H1 (cell line): ENCODE data around the gene BBS7. TPM values are rescaled to one million over a fixed set of nuclear protein-coding genes. Genes with fewer than 3 reads are reported as not detected.

Experiments used
- CTCF ChIA-PET: fragments of 300-600 bp; sonication (Branson Sonifier 250); formaldehyde crosslinking; loops from one replicate; lab custom pipeline; 2021; ENCODE audit not compliant: partially characterized antibody; lab: Charles Lee
- POLR2A ChIA-PET: fragments of 300-600 bp; sonication (Branson Sonifier 250); formaldehyde crosslinking; loops from one replicate; lab custom pipeline; 2021; ENCODE audit warnings: inconsistent platforms; ENCODE audit not compliant: partially characterized antibody; lab: Charles Lee
- DNase-seq, 2 experiments: peaks; one replicate each; pipeline versions ENCODE4 v3.0.0 to v3.0.0-alpha.2; 2010 to 2022; ENCODE audit warnings: low spot score in 2 of 2, low read depth in 1 of 2, mixed read lengths in 1 of 2
- FAIRE-seq: peaks from 2 replicates; lab custom pipeline; 2011; peaks lifted over from hg19 to GRCh38; lab: Jason Lieb, UNC
- H2AFZ ChIP-seq: 2 replicates; pipeline ENCODE4 v1.8.1; 2012; ENCODE audit warnings: low read length, inconsistent platforms
- H2AK5ac ChIP-seq: 2 replicates; pipeline ENCODE4 v1.6.1; 2013; ENCODE audit warnings: low read depth, low read length
- H2BK120ac ChIP-seq: replicated peaks from 2 replicates; pipeline ENCODE3; 2013; ENCODE audit warnings: low read depth, low read length, inconsistent platforms
- H2BK12ac ChIP-seq: 2 replicates; pipeline ENCODE4 v1.6.1; 2013; ENCODE audit warnings: low read depth, low read length
- H2BK15ac ChIP-seq: 2 replicates; pipeline ENCODE4 v1.6.1; 2013; ENCODE audit warnings: low read length
- H2BK20ac ChIP-seq: 2 replicates; pipeline ENCODE4 v1.6.1; 2013; ENCODE audit warnings: low read length
- H2BK5ac ChIP-seq: 2 replicates; pipeline ENCODE4 v1.6.1; 2013; ENCODE audit warnings: low read depth, low read length
- H3K14ac ChIP-seq: 2 replicates; pipeline ENCODE4 v1.6.1; 2013; ENCODE audit warnings: inconsistent platforms; ENCODE audit not compliant: insufficient read length
- H3K18ac ChIP-seq: 2 replicates; pipeline ENCODE4 v1.6.1; 2013; ENCODE audit warnings: low read length; ENCODE audit errors: extremely low read depth
- H3K23ac ChIP-seq: 2 replicates; pipeline ENCODE4 v1.6.1; 2013; ENCODE audit warnings: inconsistent platforms; ENCODE audit not compliant: insufficient read length
- H3K23me2 ChIP-seq: 2 replicates; pipeline ENCODE4 v1.6.1; 2013; ENCODE audit warnings: low read depth, low read length
- H3K27ac ChIP-seq: 2 replicates; pipeline ENCODE4 v1.6.1; 2011; ENCODE audit warnings: low read depth, low read length, inconsistent platforms
- H3K27me3 ChIP-seq, 4 experiments: replicated peaks in 1 of 4; 1 replicate in 1 of 4; 2 replicates in 3 of 4; pipeline versions ENCODE4 v1.6.1 to v1.8.1; 2011 to 2013; ENCODE audit warnings: low read length in 3 of 4, mild to moderate bottlenecking in 3 of 4, inconsistent platforms in 2 of 4, mixed read lengths in 2 of 4, moderate library complexity in 1 of 4; ENCODE audit not compliant: control insufficient read depth in 3 of 4, insufficient read depth in 3 of 4; ENCODE audit errors: extremely low read depth in 1 of 4
- H3K36me3 ChIP-seq, 4 experiments: 2 replicates each; pipeline versions ENCODE4 v1.6.1 to v1.8.1; 2011 to 2013; ENCODE audit warnings: mild to moderate bottlenecking in 4 of 4, low read length in 3 of 4, moderate library complexity in 2 of 4, control low read depth in 1 of 4, inconsistent platforms in 1 of 4; ENCODE audit not compliant: insufficient read depth in 4 of 4, control insufficient read depth in 2 of 4
- H3K4ac ChIP-seq: replicated peaks from 2 replicates; pipeline ENCODE3; 2013; ENCODE audit warnings: low read length, low read depth, mixed read lengths, inconsistent platforms; ENCODE audit not compliant: insufficient read length
- H3K4me1 ChIP-seq, 4 experiments: replicated peaks in 1 of 4; 1 replicate in 1 of 4; 2 replicates in 3 of 4; pipeline versions ENCODE4 v1.6.1 to v1.8.1; 2011 to 2013; ENCODE audit warnings: low read length in 3 of 4, inconsistent platforms in 2 of 4, mixed read lengths in 1 of 4; ENCODE audit not compliant: insufficient read depth in 4 of 4, control insufficient read depth in 3 of 4
- H3K4me2 ChIP-seq, 2 experiments: 2 replicates each; pipeline versions ENCODE4 v1.6.1 to v1.8.1; 2011 to 2013; ENCODE audit warnings: low read depth in 2 of 2, low read length in 2 of 2, control low read depth in 1 of 2, inconsistent platforms in 1 of 2, mild to moderate bottlenecking in 1 of 2; ENCODE audit not compliant: insufficient read depth in 1 of 2
- H3K4me3 ChIP-seq, 4 experiments: fragments of 200-600, 300-600 bp in 1 of 4; sonication (generic), shearing (Covaris generic), sonication (Bioruptor Twin) in 1 of 4; 2 replicates each; pipeline versions ENCODE4 v1.5.1 to v1.8.1; 2011 to 2016; ENCODE audit warnings: low read length in 4 of 4, low read depth in 3 of 4, control low read depth in 2 of 4, inconsistent platforms in 2 of 4, mild to moderate bottlenecking in 2 of 4, mixed read lengths in 1 of 4, moderate library complexity in 1 of 4; ENCODE audit not compliant: insufficient read depth in 2 of 4; ENCODE audit errors: extremely low read depth in 1 of 4
- H3K56ac ChIP-seq: replicated peaks from 2 replicates; pipeline ENCODE3; 2013; ENCODE audit warnings: low read depth, mild to moderate bottlenecking, mixed read lengths, low read length, inconsistent platforms; ENCODE audit not compliant: insufficient read length
- H3K79me1 ChIP-seq: 2 replicates; pipeline ENCODE4 v1.6.1; 2013; ENCODE audit warnings: low read depth, low read length, control low read depth
- H3K79me2 ChIP-seq, 2 experiments: 2 replicates each; pipeline versions ENCODE4 v1.6.1 to v1.8.1; 2012 to 2013; ENCODE audit warnings: low read length in 2 of 2, mild to moderate bottlenecking in 2 of 2, inconsistent platforms in 1 of 2; ENCODE audit not compliant: insufficient read depth in 2 of 2, control insufficient read depth in 1 of 2
- H3K9ac ChIP-seq, 4 experiments: replicated peaks in 1 of 4; 1 replicate in 1 of 4; 2 replicates in 3 of 4; pipeline versions ENCODE4 v1.6.1 to v1.8.1; 2011 to 2013; ENCODE audit warnings: low read depth in 3 of 4, low read length in 3 of 4, control low read depth in 2 of 4, mild to moderate bottlenecking in 2 of 4, moderate library complexity in 2 of 4, inconsistent platforms in 1 of 4; ENCODE audit errors: extremely low read depth in 1 of 4
- H3K9me3 ChIP-seq, 2 experiments: 2 replicates each; pipeline versions ENCODE4 v1.6.1 to v1.8.1; 2012 to 2013; ENCODE audit warnings: mild to moderate bottlenecking in 2 of 2, moderate library complexity in 2 of 2, control low read depth in 1 of 2, inconsistent platforms in 1 of 2, low read depth in 1 of 2, low read length in 1 of 2, mixed read lengths in 1 of 2; ENCODE audit not compliant: insufficient read depth in 2 of 2
- H4K20me1 ChIP-seq, 2 experiments: replicated peaks in 1 of 2; 2 replicates each; pipeline versions ENCODE3 to v1.8.1; 2011 to 2013; ENCODE audit warnings: inconsistent platforms in 2 of 2, low read length in 2 of 2, mild to moderate bottlenecking in 1 of 2; ENCODE audit not compliant: insufficient read depth in 2 of 2, control insufficient read depth in 1 of 2
- H4K5ac ChIP-seq: 2 replicates; pipeline ENCODE4 v1.6.1; 2013; ENCODE audit warnings: low read length, low read depth, mixed read lengths, inconsistent platforms; ENCODE audit not compliant: insufficient read length
- H4K8ac ChIP-seq: 2 replicates; pipeline ENCODE4 v1.8.0; 2013; ENCODE audit warnings: mild to moderate bottlenecking, moderate library complexity, low read length, inconsistent platforms; ENCODE audit not compliant: insufficient read depth; ENCODE audit errors: extremely low read depth
- H4K91ac ChIP-seq: replicated peaks from 2 replicates; pipeline ENCODE3; 2013; ENCODE audit warnings: low read length, mixed read lengths, inconsistent platforms; ENCODE audit not compliant: insufficient read length
- ASH2L ChIP-seq: fragments of 200-600, 300-600 bp; sonication (generic); IDR thresholded peaks from one replicate; pipeline ENCODE4 v1.7.1; 2017; ENCODE audit warnings: low read length
- CBX8 ChIP-seq: fragments of 300-800, 300-1000 bp; sonication (generic); IDR thresholded peaks from 2 replicates; pipeline ENCODE4 v1.7.1; 2016; ENCODE audit warnings: low read depth, low read length, borderline replicate concordance
- CREB1 ChIP-seq: IDR thresholded peaks from 2 replicates; pipeline ENCODE4 v1.6.1; 2012; ENCODE audit warnings: inconsistent platforms
- CTBP2 ChIP-seq: IDR thresholded peaks from 2 replicates; pipeline ENCODE4 v1.7.0; 2011; ENCODE audit warnings: borderline replicate concordance, mild to moderate bottlenecking, moderate library complexity, mixed read lengths, low read length; ENCODE audit not compliant: insufficient read depth, insufficient read length
- GABPA ChIP-seq: IDR thresholded peaks from 2 replicates; pipeline ENCODE4 v1.6.1; 2011; ENCODE audit warnings: mild to moderate bottlenecking, low read length, moderate library complexity, borderline replicate concordance; ENCODE audit not compliant: insufficient read depth
- HDAC2 ChIP-seq, 2 experiments: fragments of 300-600 bp in 1 of 2; sonication (generic) in 1 of 2; IDR thresholded peaks; 2 replicates each; pipeline ENCODE4 v1.6.1; 2011 to 2012; ENCODE audit warnings: low read depth in 2 of 2, low read length in 2 of 2, mild to moderate bottlenecking in 2 of 2, moderate library complexity in 2 of 2, borderline replicate concordance in 1 of 2, inconsistent platforms in 1 of 2
- PHF8 ChIP-seq: fragments of 200-600 bp; sonication (generic); conservative IDR thresholded peaks from 2 replicates; pipeline ENCODE4 v1.7.1; 2012; ENCODE audit warnings: low read depth, mild to moderate bottlenecking, inconsistent platforms, low read length, moderate library complexity
- POU5F1 ChIP-seq: IDR thresholded peaks from 2 replicates; pipeline ENCODE4 v1.6.1; 2011; ENCODE audit warnings: low read depth, mild to moderate bottlenecking, low read length, moderate library complexity
- TCF12 ChIP-seq: IDR thresholded peaks from 2 replicates; pipeline ENCODE4 v1.6.1; 2011; ENCODE audit warnings: low read depth, mild to moderate bottlenecking, low read length
- YY1 ChIP-seq: IDR thresholded peaks from 2 replicates; pipeline ENCODE4 v1.6.1; 2011; ENCODE audit warnings: low read depth, mild to moderate bottlenecking, low read length
- WGBS, 2 experiments: shearing (Covaris generic) in 1 of 2; methylation state at CpG; one replicate each; pipeline versions ENCODE4 v1.1.6 to v1.1.7; 2013 to 2015; ENCODE audit warnings: low lambda C conversion rate in 2 of 2, mixed read lengths in 2 of 2, inconsistent platforms in 1 of 2, low coverage in 1 of 2, missing lambda C conversion rate in 1 of 2; ENCODE audit not compliant: insufficient replicate concordance in 2 of 2, insufficient coverage in 1 of 2, insufficient read length in 1 of 2; ENCODE audit errors: extremely low coverage in 1 of 2, missing lambda C conversion rate in 1 of 2; 5-methylcytosine and 5-hydroxymethylcytosine counted together
- polyA plus RNA-seq, 7 experiments: library from polyadenylated mRNA; depleted of rRNA in 3 of 7; stranded (reverse) in 5 of 7; unstranded in 2 of 7; fragments of >200 nt in 5 of 7; fragments of 200-250 nt in 2 of 7; gene quantifications; 1 replicate in 5 of 7; 2 replicates in 1 of 7; 4 replicates in 1 of 7; pipeline versions ENCODE4 v1.2.1 to v1.2.3, GENCODE V29; 2011 to 2013; ENCODE audit warnings: missing spikeins in 2 of 7, mixed read lengths in 2 of 7
- total RNA-seq: library from RNA; stranded (reverse); fragmentation: NEBNext Ultra II Directional; extraction: Animal tissue kit (Norgen Biotek cat#: 25700); gene quantifications from 2 replicates; pipeline ENCODE4 v1.2.1, GENCODE V29; 2021
- TF ChIP-seq, protein P1 (sequence below), 3 experiments: IDR thresholded peaks; 1 replicate in 2 of 3; 2 replicates in 1 of 3; pipeline versions ENCODE4 v1.5.1 to v1.6.1; 2011; ENCODE audit warnings: low read length in 3 of 3, mild to moderate bottlenecking in 3 of 3, inconsistent platforms in 2 of 3, low read depth in 1 of 3, moderate library complexity in 1 of 3; ENCODE audit not compliant: insufficient read depth in 1 of 3; ENCODE audit errors: control extremely low read depth in 1 of 3

Gene BBS7
- total and polyA plus RNA-seq, 2 of the 8 experiments (the other 6 are each of a cell fraction or from before 2014, with no cell fraction given): 16.6 to 21.5 TPM

GRCh38 chr4:121801715-121802075 is 68.6 kb downstream of the BBS7 start:
- Histone ChIP-seq H3K27me3 (no peaks in the 10 kb centered on the region), H3K18ac (0 out of 2 replicates have a peak overlapping the region, but pooled peaks have one; percentile 75), H2BK120ac (no peak overlapping the region), H3K79me1 (no peaks in the 10 kb centered on the region), H3K14ac (no peak overlapping the region), H3K27ac (peak overlapping the region; percentile 96), H2AK5ac (no peak overlapping the region), H3K9ac (peak overlapping the region; percentile 94 to 98 (median 98)), H2AFZ (peak overlapping the region; percentile 58; the same call in 1 of the 2 replicates), H3K4me3 (peak overlapping the region; percentile 73 to 98 (median 94)), H2BK12ac (no peak overlapping the region; the same call in 1 of the 2 replicates), H3K4me1 (peaks cover 0 to 4% (median under 1%) of the 10 kb centered on the region in 4 experiments; a peak in 3 of 7 replicates), H4K5ac (no peak overlapping the region), H3K36me3 (peaks cover 15 to 41% (median 30%) of the 10 kb centered on the region in 4 experiments), H3K23me2 (peaks cover 3% of the 10 kb centered on the region), H3K4ac (no peak overlapping the region), H2BK15ac (no peak overlapping the region), H4K91ac (no peak overlapping the region), H3K79me2 (peaks cover 3 to 21% of the 10 kb centered on the region in 2 experiments; a peak in 2 of 4 replicates), H4K8ac (peak overlapping the region; percentile 98; the same call in 1 of the 2 replicates), H3K23ac (no peak overlapping the region), H3K9me3 (no peaks in the 10 kb centered on the region), H2BK20ac (no peak overlapping the region), H3K56ac (no peak overlapping the region), H4K20me1 (no peaks in the 10 kb centered on the region), H3K4me2 (peak overlapping the region; percentile 72 to 82), H2BK5ac (peak overlapping the region; percentile 95; the same call in 1 of the 2 replicates)
- DNase-seq: no peak
- TF ChIP-seq, protein P1, sequence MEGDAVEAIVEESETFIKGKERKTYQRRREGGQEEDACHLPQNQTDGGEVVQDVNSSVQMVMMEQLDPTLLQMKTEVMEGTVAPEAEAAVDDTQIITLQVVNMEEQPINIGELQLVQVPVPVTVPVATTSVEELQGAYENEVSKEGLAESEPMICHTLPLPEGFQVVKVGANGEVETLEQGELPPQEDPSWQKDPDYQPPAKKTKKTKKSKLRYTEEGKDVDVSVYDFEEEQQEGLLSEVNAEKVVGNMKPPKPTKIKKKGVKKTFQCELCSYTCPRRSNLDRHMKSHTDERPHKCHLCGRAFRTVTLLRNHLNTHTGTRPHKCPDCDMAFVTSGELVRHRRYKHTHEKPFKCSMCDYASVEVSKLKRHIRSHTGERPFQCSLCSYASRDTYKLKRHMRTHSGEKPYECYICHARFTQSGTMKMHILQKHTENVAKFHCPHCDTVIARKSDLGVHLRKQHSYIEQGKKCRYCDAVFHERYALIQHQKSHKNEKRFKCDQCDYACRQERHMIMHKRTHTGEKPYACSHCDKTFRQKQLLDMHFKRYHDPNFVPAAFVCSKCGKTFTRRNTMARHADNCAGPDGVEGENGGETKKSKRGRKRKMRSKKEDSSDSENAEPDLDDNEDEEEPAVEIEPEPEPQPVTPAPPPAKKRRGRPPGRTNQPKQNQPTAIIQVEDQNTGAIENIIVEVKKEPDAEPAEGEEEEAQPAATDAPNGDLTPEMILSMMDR (IDR thresholded peaks at IDR 0.05; ENCODE audit: control extremely low read depth in 1 of 3, insufficient read depth in 1 of 3, low read depth in 1 of 3, low read length in 3 of 3): no peak
- TF ChIP-seq CREB1 (no peak), TCF12 (no peak), POU5F1 (no peak), ASH2L (no peak), CTBP2 (no peak), YY1 (no peak), GABPA (no peak), PHF8 (no peak), CBX8 (no peak), HDAC2 (IDR thresholded peaks at IDR 0.05; ENCODE audit: borderline replicate concordance in 1 of 2, low read depth in 2 of 2, low read length in 2 of 2) (no peak)
- FAIRE-seq: no peak
- 31% methylated on average over 4 of the region's 4 CpGs; no CpG with 5 or more reads in 1 of the 2 experiments for WGBS, 2 experiments
- ChIA-PET POLR2A (interaction anchor here (0.8 to 14.8 kb wide), 14 partner anchors 9 to 106 kb away, joined by 3 to 246 read pairs (median 4); partner anchors contain the start of genes CCNA2 and SMIM43), CTCF (no interaction called here)
